Ovary (tissue), 3 donors: ENCODE results near the gene SRD5A1.

Source experiments
- CTCF ChIP-seq, 3 donors: fragments of 450-650 bp in 2 of 3; fragments of 200-600 bp in 1 of 3; IDR thresholded peaks; one replicate each; pipeline versions ENCODE4 v1.5.1 to v1.8.0; 2016 to 2022; ENCODE audit warnings: antibody characterized with exemption in 3 of 3, mild to moderate bottlenecking in 1 of 3
- EP300 ChIP-seq: sonication (generic); formaldehyde crosslinking; IDR thresholded peaks from one replicate; pipeline ENCODE4 v1.6.1; 2017; ENCODE audit warnings: antibody characterized with exemption
- donor health status: DM: no; HTN: no; CAD: no.

- TF ChIP-seq CTCF (IDR thresholded peaks at IDR 0.05): no peak
- no peak for TF ChIP-seq EP300
Measured at GRCh38 chr5:6714226-6715041, 81.2 kb downstream of the SRD5A1 start.
